HG02870 (cell line): Measurements from ENCODE around the gene ARHGAP22.

ENCODE experiments used
- ATAC-seq: cut with Tn5 transposase; IDR thresholded peaks from one replicate; pipeline ENCODE4 v1.9.1; 2021; ENCODE audit warnings: mild to moderate bottlenecking, moderate library complexity; ENCODE audit not compliant: unreplicated experiment

The ARHGAP22 gene

DNA sequence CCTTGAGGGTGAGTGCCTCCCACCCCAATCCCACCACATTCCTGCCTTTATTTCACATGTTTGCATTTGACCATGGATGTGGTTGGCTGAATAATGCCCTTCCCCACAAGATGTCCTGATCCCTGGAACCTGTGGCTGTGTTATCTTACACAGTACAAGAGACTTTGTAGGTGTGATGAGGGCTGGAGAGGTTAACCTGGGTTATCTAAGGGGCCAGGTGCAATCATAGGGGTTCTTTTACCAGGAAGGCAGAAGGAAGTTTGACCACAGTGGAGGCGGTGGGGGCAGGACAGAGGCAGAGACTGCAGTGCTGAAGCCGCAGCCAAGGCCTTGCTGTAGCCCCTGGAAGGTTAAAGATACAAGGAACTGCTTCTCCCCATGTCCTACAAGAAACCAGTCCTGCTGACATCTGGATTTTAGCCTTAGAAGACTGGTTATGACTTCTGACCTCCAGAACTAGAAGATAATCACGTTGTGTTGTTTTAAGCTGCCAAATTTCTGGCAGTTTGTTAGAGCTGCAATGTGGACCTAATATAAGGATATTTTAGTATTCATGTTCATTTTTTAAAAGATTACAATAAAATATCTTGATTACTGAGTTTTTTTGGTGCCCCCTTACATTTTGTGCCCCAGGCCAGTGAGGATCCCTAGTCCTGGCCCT, 136.6 kb downstream of the ARHGAP22 start:
- ATAC-seq, result no peak

DNA sequence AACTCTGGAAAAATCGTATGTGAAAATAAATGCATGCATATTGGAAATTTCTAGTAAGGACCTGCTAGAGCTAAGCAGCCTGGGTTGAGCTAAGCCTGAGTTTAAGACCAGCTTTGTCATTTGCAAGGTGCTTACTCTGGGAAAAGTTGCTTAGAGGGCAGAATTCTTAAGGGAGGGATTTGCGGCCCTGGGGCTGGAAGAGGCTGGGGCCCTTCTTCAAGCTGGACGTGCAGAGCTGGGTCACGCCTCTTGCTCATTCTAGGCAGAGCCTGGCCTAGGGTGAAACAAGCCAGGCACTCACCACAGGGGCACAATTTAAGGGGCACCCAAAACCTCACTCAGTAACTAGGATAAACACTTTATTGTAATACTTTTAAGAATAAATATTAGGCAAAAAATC, 137.2 kb downstream of the ARHGAP22 start:
- no peak for ATAC-seq

DNA sequence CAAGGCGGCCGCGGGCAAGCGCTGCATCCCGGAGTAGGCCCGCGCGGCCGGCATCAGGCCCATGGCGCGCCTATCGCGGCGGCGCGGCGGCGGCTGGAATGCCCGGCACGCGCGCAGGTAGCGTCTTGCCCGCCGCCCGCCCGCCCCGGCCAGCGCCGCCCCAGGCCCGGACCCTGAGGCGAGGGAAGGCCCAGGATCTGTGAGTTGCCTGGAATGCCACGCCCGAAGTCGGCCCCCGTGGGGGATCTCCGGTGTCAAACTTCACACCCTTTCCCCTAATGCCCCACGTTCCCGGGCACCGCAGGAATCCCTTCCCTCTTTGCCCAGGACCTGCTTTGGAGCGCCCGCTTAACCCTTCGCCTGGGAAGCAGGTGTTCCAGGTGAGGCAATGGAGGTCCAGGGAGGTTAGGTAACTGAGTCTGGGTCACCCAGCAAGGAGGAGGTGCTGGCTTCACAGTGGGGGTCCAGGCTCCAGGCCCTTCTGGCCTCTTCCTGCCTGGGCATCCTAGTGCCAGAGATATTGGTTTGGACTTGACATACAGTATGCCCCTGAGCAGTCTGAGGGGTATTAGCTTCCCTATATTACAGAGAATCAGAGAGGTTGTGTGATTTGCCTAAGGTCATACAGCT, 138.1 kb downstream of the ARHGAP22 start:
- ATAC-seq, result no peak

DNA sequence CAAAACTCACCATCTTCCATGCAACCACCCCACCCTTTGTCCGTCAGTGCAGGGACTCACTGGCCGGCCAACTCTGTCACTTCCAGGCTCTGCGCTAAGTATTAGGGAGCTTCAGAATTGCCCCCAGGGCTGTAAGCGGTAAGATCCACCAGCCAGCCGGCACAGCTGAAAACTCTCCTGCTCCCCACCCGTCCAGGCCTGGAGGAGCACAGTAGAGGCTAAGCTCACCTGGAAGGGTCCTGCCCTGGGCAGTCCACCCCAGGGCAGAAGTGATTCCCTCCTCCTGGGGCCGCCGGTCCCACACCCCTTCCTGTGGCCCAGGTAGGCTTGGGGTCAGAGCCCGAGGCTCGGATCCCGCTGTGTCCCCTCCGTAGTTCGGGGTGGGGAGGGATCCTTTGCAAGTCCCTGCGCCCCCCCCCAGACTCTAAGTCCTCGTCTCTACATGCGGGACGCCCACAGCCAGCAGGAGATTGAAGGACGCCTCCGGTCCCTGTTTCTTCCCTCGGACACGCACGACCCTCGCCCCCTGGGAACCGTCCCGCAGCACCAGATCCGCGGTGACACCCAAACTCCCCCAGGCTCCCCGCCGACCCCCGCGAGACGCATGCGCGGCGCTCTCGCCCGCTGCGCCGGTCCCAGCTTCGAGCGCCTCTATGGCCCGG, 138.9 kb downstream of the ARHGAP22 start:
- no peak for ATAC-seq

DNA sequence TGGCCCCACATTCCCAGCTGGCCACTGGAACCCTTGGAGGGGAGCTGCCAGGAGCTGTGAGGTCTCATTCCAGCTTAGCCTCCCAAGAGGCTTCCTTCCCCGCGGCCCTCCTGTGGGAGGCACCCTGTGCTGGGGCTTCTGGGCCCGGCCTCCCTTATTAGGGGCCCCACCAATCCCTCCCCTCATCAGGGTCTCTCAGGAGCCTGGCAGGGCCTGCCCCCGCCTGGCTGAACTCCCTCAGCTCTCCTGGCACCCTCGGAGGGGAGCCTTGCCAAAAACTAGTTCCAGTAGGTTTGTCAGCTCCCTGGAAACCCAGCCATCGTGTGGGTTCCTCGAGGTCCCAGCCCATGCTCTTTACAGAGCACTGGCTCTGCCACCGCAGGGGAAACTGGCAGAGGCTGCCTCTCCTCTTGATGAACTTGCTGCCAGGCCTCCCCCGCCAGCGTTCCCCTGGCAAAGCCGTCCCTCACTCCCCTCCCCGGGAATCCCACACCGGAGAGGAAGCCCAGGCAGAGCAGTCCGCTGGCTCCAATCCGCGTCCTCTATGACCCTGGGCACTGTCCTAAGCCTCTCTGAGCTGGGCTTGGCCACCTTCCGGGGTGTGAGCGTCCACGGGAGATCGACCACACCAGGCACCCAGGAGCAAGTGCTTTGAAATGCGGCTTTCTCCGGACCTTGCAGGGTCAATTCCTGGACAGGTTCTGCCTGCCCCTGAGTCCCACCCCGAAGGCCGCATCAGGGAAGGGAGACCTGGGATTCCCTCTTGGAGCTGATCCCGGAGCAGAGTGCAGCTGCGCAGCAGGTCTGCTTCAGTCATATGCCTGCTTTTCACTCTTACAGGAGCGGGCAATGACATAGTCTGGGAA, 139.8 kb downstream of the ARHGAP22 start:
- ATAC-seq, result no peak

GRCh38 chr10:48464121-48464870, 140.6 kb downstream of the ARHGAP22 start:
- no peak for ATAC-seq

DNA sequence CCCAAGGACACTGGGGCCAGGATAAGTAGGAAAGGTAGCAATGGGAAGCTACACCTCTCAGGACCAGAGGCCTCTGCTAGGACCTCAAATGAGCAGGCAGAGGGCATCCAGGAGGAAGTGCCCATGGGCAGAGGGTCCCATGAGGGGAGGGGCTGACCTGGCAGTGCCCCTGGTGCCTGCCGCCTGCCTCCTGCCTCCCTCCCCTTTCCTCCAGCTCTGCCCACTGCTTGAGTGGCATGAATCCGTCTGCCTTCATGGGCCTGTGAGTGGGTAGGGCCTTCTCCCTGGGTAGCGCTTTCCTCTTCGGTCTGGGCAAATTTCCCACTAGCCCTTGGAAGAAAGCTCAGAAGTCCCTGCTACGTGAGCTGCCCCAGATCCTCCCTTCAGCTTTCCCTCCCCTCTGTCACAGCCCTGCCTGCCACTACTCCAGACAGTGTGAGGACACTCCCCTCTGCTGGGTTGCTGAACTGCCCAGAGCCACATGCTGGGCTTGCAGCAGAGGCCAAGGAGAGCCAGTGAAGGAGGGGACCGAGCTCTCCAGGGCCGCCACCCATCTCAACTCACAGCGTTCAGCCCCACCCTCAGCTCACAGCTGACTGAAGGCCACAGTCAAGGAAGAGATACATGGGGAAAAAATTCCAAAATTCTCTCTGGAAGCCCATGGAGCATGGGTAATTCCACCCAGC, 141.4 kb downstream of the ARHGAP22 start:
- no peak for ATAC-seq

GRCh38 chr10:48462482-48463020, 142.3 kb downstream of the ARHGAP22 start:
- no peak for ATAC-seq

DNA sequence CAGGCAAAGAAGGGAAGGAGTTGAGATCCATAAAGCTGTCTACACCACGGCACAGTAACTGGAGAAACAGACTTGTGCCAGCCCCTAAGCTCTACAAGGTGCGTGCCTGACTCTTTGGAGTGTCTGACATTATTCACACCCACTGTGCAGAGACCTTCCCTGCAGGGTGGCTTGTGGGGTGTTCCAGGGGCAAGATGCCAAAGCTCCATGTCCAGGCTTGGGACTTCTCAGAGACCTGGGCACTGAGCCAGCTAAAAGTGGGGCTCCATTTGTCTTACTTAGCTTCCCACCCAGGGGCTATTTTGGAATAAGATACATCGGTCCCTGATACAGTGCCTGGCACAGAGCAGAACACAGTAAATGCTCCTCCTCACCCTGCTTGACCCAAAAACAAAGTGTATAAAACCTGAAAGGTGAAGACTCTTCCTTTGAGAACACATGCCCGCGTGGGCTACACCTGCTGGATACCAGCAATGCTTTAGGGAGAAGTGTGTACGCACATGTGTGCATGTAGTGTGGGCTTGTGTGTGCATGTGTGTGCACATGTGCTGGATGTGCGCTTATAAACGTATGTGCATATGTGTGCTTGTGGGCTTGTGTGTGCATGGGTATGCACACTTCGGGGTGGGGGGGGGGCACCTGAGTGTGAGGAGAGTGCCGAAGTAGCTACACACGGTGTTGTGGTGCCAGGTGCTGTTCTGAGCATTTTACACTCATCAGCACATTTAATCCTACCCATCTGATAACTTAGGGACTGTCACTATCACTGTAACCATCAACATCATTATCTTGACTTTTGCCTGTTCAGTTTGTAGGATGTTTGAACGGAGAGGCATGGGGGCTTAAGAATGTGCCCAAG, 143.0 kb downstream of the ARHGAP22 start:
- ATAC-seq, result no peak

DNA sequence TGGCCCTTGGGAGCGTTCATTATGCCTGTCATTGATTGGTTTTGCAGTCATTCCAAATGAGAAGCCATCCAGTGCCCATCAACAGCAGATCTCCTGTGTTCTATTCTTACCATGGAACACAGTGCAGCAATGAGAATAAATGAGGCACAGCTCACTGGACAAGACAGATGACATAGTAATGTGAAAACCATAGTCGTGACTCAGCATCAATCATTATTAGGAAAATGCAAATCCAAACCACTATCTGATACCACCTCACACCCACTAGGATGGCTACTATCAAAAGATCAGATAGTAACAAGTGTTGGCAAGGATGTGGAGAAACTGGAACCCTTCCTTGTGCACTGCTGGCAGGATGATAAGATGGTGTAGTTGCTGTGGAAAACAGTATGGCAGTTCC, 144.7 kb downstream of the ARHGAP22 start:
- ATAC-seq, result no peak

DNA sequence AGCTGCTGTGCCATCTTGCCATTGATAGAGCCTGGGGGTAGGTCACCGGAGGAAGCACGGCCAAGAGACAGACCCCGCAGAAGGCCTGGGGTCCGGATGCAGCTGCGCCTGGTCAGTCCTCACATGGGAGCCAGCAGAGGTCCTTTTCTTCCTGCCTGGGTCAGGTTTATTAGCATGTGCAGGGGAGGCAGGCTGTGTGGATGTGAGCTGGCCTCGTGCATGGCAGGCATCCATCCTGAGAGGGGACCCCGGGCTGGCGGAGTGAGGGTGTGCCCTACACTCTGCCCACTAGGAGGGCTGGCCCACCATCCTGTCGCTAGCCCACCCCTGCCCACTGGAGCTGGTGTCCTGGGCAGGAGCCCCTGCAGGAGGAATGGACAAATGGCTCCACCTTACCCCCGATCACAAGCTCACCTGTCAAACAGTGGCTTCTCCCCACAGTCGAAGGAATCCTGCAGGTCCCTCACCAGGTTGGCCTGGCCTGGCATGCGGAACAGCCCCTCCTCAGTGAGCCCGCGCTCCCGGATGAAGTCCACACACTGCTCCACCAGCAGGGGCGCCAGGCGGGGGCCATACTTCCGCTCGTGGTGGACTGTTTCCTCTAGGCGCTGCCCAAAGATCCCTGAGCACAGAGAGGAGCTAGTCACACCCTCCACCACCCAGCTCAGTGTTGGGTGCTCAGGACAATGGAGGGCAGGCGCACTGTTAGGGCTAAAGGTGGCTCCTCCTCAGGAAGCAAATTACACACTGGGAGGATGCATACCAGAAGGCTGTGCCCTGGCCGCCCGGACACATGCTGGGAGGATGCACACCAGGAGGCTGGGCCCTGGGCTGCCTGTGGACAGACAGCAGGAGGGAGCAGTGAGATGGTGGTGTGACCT, 145.4 kb downstream of the ARHGAP22 start:
- no peak for ATAC-seq

DNA sequence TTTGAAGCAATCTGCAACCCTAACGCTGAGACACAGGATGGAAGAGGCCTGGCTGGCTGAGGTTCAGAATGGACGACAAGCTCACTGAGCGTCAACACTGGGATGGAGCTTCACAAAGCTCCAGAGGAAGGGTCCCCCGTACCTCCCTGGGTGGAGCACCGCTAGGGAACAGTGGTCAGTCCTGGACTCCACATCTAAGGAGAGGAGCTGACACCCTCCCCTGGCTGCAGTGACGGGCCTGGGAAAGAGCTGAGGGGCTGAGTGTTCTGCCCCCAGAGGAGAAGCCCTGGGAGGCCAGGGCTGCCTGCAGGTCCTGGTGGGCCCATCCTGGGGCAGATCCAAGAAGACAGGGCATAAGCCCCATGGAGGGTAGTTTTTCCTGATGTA, 146.2 kb downstream of the ARHGAP22 start:
- ATAC-seq, result no peak

- no peak for ATAC-seq
Observed at GRCh38 chr10:48457949-48458661, 146.8 kb downstream of the ARHGAP22 start.

GRCh38 chr10:48456808-48457761, 147.8 kb downstream of the ARHGAP22 start:
- no peak for ATAC-seq

DNA sequence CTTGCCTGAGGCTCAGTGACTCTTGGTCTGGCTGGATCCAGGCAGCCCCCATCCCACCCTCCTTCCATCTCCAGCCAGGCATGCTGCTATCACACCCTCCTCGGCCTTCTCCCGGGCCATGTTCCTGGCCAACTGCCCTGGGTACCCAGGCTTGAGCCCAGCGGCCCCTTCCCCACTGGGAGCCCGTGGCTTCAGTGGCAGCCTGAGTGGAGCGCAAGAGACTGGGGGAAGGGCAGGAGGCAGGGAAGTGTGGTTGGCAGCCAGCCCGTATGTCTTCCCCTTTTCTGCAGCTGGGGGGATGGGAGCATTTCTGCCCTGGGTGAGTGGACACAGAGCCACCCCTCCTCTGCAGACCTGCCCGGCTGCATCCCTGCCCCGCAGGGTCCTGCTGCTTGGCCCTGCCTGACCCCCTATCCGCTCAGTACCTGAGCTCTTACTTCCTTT, 148.5 kb downstream of the ARHGAP22 start:
- no peak for ATAC-seq
